Osteoblast (primary cell): ENCODE data around the gene C11orf21. TPM values are rescaled to one million over a fixed set of nuclear protein-coding genes. Genes with fewer than 3 reads are reported as not detected.

Experiments
- DNase-seq: peaks from one replicate; pipeline ENCODE4 v3.0.0; 2011; ENCODE audit warnings: low spot score, mixed read lengths; ENCODE audit not compliant: insufficient read length; ENCODE audit errors: missing footprints
- H2AFZ ChIP-seq: 2 replicates; pipeline ENCODE4 v1.6.0; 2011; ENCODE audit warnings: mild to moderate bottlenecking, low read length
- H3K27ac ChIP-seq: 2 replicates; pipeline ENCODE4 v1.5.1; 2011; ENCODE audit warnings: mild to moderate bottlenecking, low read depth, low read length, moderate library complexity
- H3K27me3 ChIP-seq: 2 replicates; pipeline ENCODE4 v1.6.0; 2012; ENCODE audit warnings: mild to moderate bottlenecking, control low read depth, inconsistent platforms, low read length, moderate library complexity; ENCODE audit not compliant: insufficient read depth
- H3K36me3 ChIP-seq: 2 replicates; pipeline ENCODE4 v1.5.1; 2011; ENCODE audit warnings: mild to moderate bottlenecking, low read length, control low read depth, moderate library complexity; ENCODE audit not compliant: insufficient read depth
- H3K4me1 ChIP-seq: 2 replicates; pipeline ENCODE4 v1.5.1; 2011; ENCODE audit warnings: mild to moderate bottlenecking, low read length, control low read depth, moderate library complexity; ENCODE audit not compliant: insufficient read depth
- H3K4me2 ChIP-seq: 2 replicates; pipeline ENCODE4 v1.6.0; 2011; ENCODE audit warnings: mild to moderate bottlenecking, low read length; ENCODE audit not compliant: insufficient read depth
- H3K4me3 ChIP-seq: fragments of 200-600 bp; sonication (generic); 3 replicates; pipeline ENCODE4 v1.5.1; 2012; ENCODE audit warnings: mild to moderate bottlenecking, low read length, inconsistent platforms; ENCODE audit not compliant: insufficient read depth
- H3K79me2 ChIP-seq: 2 replicates; pipeline ENCODE4 v1.6.0; 2012; ENCODE audit warnings: mild to moderate bottlenecking, low read length, control low read depth, inconsistent platforms; ENCODE audit not compliant: insufficient read depth
- H3K9me3 ChIP-seq: 2 replicates; pipeline ENCODE4 v1.5.1; 2011; ENCODE audit warnings: low read depth, low read length, control low read depth
- H4K20me1 ChIP-seq: 2 replicates; pipeline ENCODE4 v1.6.0; 2012; ENCODE audit warnings: mild to moderate bottlenecking, low read length, control low read depth; ENCODE audit not compliant: insufficient read depth
- CTCF ChIP-seq: IDR thresholded peaks from 2 replicates; pipeline ENCODE4 v1.5.1; 2011; ENCODE audit warnings: mild to moderate bottlenecking, low read depth, low read length, moderate library complexity; ENCODE audit errors: extremely low read depth
- total RNA-seq: library from RNA; depleted of rRNA; stranded (reverse); fragments of >200 nt; gene quantifications from 2 replicates; pipeline ENCODE4 v1.2.3, GENCODE V29; 2012

Gene C11orf21
- total RNA-seq, 1 donor, result 0.36 TPM

GRCh38 chr11:2346014-2346413, 44.3 kb upstream of the C11orf21 start:
- no peak for DNase-seq
- Histone ChIP-seq H3K79me2 (no peaks in the 10 kb centered on the region), H3K27me3 (no peaks in the 10 kb centered on the region), H3K4me3 (no peak overlapping the region), H3K4me2 (no peak overlapping the region), H3K9me3 (peaks cover 6% of the 10 kb centered on the region), H2AFZ (no peak overlapping the region), H3K27ac (no peak overlapping the region), H3K36me3 (no peaks in the 10 kb centered on the region), H3K4me1 (no peaks in the 10 kb centered on the region), H4K20me1 (no peaks in the 10 kb centered on the region)
- no peak for TF ChIP-seq CTCF

DNA sequence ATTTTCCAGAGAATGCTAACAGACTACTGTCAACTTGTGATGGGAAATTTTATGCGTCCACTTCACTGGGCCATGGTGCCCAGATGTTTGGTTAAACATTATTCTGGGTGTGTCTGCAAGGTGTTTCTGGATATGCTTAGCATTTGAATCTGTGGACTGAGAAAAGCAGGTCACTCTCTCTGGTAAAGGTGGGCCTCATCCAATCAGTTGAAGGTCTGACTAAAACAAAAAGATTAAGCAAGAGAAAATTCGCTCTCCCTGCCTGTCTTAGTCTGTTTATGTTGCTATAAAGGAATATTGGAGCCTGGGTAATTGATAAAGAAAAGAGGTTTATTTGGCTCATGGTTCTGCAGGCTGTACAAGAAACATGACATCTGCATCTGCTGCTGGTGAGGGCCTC, 43.3 kb upstream of the C11orf21 start:
- no peaks in the 10 kb centered on the region for H3K36me3 ChIP-seq
- no peak for TF ChIP-seq CTCF
- DNase-seq, result no peak

GRCh38 chr11:2343502-2343901, 41.8 kb upstream of the C11orf21 start:
- no peaks in the 10 kb centered on the region for H3K4me1 ChIP-seq
- H3K27ac ChIP-seq, result no peak overlapping the region
- H3K27me3 ChIP-seq, result peaks cover under 1% of the 10 kb centered on the region
- H2AFZ ChIP-seq, result no peak overlapping the region
- H3K9me3 ChIP-seq, result no peaks in the 10 kb centered on the region
- DNase-seq, result no peak
- TF ChIP-seq CTCF, result no peak
- H3K4me2 ChIP-seq, result no peak overlapping the region
- H3K79me2 ChIP-seq, result no peaks in the 10 kb centered on the region
- H3K4me3 ChIP-seq, result no peak overlapping the region
- H4K20me1 ChIP-seq, result no peaks in the 10 kb centered on the region
- H3K36me3 ChIP-seq, result no peaks in the 10 kb centered on the region

More for the DNA sequence above, 43.3 kb upstream of the C11orf21 start:
- Histone ChIP-seq H4K20me1 (no peaks in the 10 kb centered on the region), H3K4me2 (no peak overlapping the region), H3K9me3 (peaks cover 3% of the 10 kb centered on the region), H3K4me1 (no peaks in the 10 kb centered on the region), H3K79me2 (no peaks in the 10 kb centered on the region), H3K4me3 (no peak overlapping the region), H3K27ac (no peak overlapping the region), H2AFZ (no peak overlapping the region), H3K27me3 (no peaks in the 10 kb centered on the region)

GRCh38 chr11:2342981-2343380, 41.3 kb upstream of the C11orf21 start:
- Histone ChIP-seq H3K4me2 (no peak overlapping the region), H3K79me2 (no peaks in the 10 kb centered on the region), H3K27me3 (peaks cover 5% of the 10 kb centered on the region), H3K9me3 (no peaks in the 10 kb centered on the region), H2AFZ (no peak overlapping the region), H3K4me1 (no peaks in the 10 kb centered on the region), H3K27ac (no peak overlapping the region), H3K36me3 (no peaks in the 10 kb centered on the region), H3K4me3 (no peak overlapping the region), H4K20me1 (no peaks in the 10 kb centered on the region)
- DNase-seq, result no peak
- TF ChIP-seq CTCF, result no peak
